SU-DHL-6 (cell line): Measurements from ENCODE around the gene ARMS2.

Experiments
- H2AFZ ChIP-seq: fragments of 200-600 bp; sonication (generic); 2 replicates; pipeline ENCODE4 v1.6.1; 2014; ENCODE audit warnings: low read depth, mild to moderate bottlenecking, moderate library complexity, mixed read lengths, antibody characterized with exemption, low read length; ENCODE audit not compliant: severe bottlenecking
- H3F3A ChIP-seq: fragments of 200-600 bp; shearing (Covaris generic); 2 replicates; pipeline ENCODE4 v1.6.0; 2016; ENCODE audit warnings: antibody characterized with exemption, mild to moderate bottlenecking; ENCODE audit not compliant: insufficient read depth
- H3K27ac ChIP-seq: fragments of 200-600 bp; sonication (generic); 2 replicates; pipeline ENCODE4 v1.5.1; 2016; ENCODE audit warnings: low read depth, mild to moderate bottlenecking, low read length, moderate library complexity, mixed read lengths
- H3K27me3 ChIP-seq: fragments of 200-600 bp; sonication (generic), shearing (Covaris generic); 2 replicates; pipeline ENCODE4 v1.6.0; 2014; ENCODE audit warnings: mild to moderate bottlenecking, low read length
- H3K36me3 ChIP-seq: fragments of 200-600 bp; sonication (generic); 2 replicates; pipeline ENCODE4 v1.6.1; 2014; ENCODE audit warnings: mild to moderate bottlenecking, low read length, mixed read lengths
- H3K4me2 ChIP-seq: fragments of 300-600, 200-600 bp; shearing (Covaris generic), sonication (generic); 2 replicates; pipeline ENCODE4 v1.6.0; 2014; ENCODE audit warnings: low read length, low read depth, mild to moderate bottlenecking; ENCODE audit not compliant: poor library complexity, severe bottlenecking
- H3K4me3 ChIP-seq: fragments of 200-600 bp; sonication (generic); 2 replicates; pipeline ENCODE4 v1.5.1; 2014; ENCODE audit warnings: antibody characterized with exemption, low read length, mild to moderate bottlenecking, mixed read lengths; ENCODE audit not compliant: insufficient read depth, poor library complexity, severe bottlenecking
- H3K79me2 ChIP-seq: fragments of 200-600 bp; sonication (generic); 2 replicates; pipeline ENCODE4 v1.6.1; 2014; ENCODE audit warnings: mild to moderate bottlenecking, low read length, moderate library complexity; ENCODE audit not compliant: insufficient read depth
- H3K9ac ChIP-seq: fragments of 200-600 bp; sonication (generic); 2 replicates; pipeline ENCODE4 v1.7.0; 2014; ENCODE audit warnings: mild to moderate bottlenecking, low read length
- H3K9me2 ChIP-seq: fragments of 200-600 bp; sonication (generic); replicated peaks from 2 replicates; pipeline ENCODE4 v1.6.1; 2014; ENCODE audit warnings: low read length; ENCODE audit not compliant: insufficient read depth
- H3K9me3 ChIP-seq: fragments of 200-600 bp; sonication (generic); 2 replicates; pipeline ENCODE4 v1.6.1; 2014; ENCODE audit warnings: low read length, mixed read lengths; ENCODE audit not compliant: insufficient read depth
- H4K20me1 ChIP-seq: fragments of 200-600 bp; sonication (generic); 2 replicates; pipeline ENCODE4 v1.6.1; 2014; ENCODE audit warnings: low read depth, mild to moderate bottlenecking, antibody characterized with exemption, low read length, moderate library complexity, mixed read lengths
- EZH2phosphoT487 ChIP-seq: fragments of 200-600 bp; sonication (generic), shearing (Covaris generic); conservative IDR thresholded peaks from 2 replicates; pipeline ENCODE4 v1.6.1; 2018; ENCODE audit warnings: mild to moderate bottlenecking, antibody characterized with exemption, low read length, moderate library complexity, mixed read lengths
- TF ChIP-seq, protein P1 (sequence below): fragments of 200-600 bp; sonication (generic); IDR thresholded peaks from one replicate; pipeline ENCODE4 v1.5.1; 2017; ENCODE audit warnings: antibody characterized with exemption, mild to moderate bottlenecking, low read length, moderate library complexity; ENCODE audit not compliant: insufficient read depth, poor library complexity, severe bottlenecking

Gene ARMS2

DNA sequence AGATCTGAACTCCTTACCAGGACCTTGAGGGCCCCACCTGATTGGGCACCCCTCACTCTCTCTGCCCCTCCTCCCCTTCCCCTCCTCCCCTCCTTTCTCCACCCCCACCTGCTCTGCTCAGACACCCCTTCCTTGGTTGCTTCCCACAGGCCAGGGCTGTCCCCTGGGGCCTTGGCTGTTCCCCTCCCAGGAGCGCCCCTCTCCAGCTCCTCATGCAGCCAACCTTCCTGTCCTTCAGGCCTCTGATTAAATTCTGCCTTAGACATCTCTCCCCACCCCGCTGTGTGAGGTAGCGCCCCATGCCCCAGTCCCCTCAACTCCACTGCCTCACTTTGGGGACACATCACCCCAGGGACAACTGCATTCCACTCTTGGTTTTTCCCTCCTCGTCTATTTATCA lies 39.3 kb downstream of the ARMS2 start:
- H3K9ac ChIP-seq = no peak overlapping the region
- no peaks in the 10 kb centered on the region for H3K9me2 ChIP-seq
- H2AFZ ChIP-seq = no peak overlapping the region
- H4K20me1 ChIP-seq = no peaks in the 10 kb centered on the region
- H3K79me2 ChIP-seq = no peaks in the 10 kb centered on the region
- no peaks in the 10 kb centered on the region for H3F3A ChIP-seq
- H3K27ac ChIP-seq = no peak overlapping the region
- H3K4me2 ChIP-seq = no peak overlapping the region
- no peaks in the 10 kb centered on the region for H3K36me3 ChIP-seq
- H3K9me3 ChIP-seq = no peaks in the 10 kb centered on the region
- TF ChIP-seq, protein P1, sequence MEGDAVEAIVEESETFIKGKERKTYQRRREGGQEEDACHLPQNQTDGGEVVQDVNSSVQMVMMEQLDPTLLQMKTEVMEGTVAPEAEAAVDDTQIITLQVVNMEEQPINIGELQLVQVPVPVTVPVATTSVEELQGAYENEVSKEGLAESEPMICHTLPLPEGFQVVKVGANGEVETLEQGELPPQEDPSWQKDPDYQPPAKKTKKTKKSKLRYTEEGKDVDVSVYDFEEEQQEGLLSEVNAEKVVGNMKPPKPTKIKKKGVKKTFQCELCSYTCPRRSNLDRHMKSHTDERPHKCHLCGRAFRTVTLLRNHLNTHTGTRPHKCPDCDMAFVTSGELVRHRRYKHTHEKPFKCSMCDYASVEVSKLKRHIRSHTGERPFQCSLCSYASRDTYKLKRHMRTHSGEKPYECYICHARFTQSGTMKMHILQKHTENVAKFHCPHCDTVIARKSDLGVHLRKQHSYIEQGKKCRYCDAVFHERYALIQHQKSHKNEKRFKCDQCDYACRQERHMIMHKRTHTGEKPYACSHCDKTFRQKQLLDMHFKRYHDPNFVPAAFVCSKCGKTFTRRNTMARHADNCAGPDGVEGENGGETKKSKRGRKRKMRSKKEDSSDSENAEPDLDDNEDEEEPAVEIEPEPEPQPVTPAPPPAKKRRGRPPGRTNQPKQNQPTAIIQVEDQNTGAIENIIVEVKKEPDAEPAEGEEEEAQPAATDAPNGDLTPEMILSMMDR = no peak
- no peak for TF ChIP-seq EZH2phosphoT487
- H3K4me3 ChIP-seq = no peak overlapping the region
- H3K27me3 ChIP-seq = no peaks in the 10 kb centered on the region

DNA sequence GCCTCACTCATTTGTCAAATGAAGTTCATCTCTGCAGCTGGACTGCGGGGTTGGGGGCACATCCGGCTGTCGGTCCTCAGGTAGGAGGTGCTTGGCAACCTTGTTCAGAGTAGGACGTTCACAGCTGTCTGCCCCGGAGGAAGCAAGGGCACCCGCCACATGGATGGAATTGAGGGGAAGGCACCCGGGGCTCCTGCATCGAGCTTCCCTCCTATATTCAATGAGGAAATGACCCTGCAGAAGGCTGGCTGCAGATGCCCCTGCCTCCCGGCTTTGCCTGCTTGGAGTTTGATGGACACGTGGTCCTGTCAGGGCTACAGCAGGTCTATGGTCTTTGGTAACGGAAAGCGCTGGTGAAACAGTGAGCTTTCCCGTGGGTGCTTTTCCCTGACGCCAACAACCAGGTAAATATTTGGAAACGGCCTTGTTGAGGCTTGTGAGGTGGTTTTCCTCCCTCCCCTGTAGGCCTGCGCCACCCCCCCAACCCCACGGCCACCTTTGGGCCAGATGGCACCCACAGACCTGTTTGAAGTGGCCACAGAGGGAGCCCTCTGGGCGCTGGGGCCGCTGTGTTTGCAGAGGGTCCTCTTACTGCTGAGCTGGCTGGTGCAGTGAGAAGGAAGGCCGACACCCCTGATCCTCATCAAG lies 39.8 kb downstream of the ARMS2 start:
- H3K4me2 ChIP-seq = no peak overlapping the region
- no peaks in the 10 kb centered on the region for H3K9me3 ChIP-seq
- H2AFZ ChIP-seq = no peak overlapping the region
- no peaks in the 10 kb centered on the region for H3F3A ChIP-seq
- H3K9ac ChIP-seq = no peak overlapping the region
- H3K36me3 ChIP-seq = no peaks in the 10 kb centered on the region
- no peaks in the 10 kb centered on the region for H3K27me3 ChIP-seq
- no peak overlapping the region for H3K4me3 ChIP-seq
- no peaks in the 10 kb centered on the region for H3K9me2 ChIP-seq
- no peak overlapping the region for H3K27ac ChIP-seq
- no peaks in the 10 kb centered on the region for H3K79me2 ChIP-seq
- H4K20me1 ChIP-seq = no peaks in the 10 kb centered on the region
- TF ChIP-seq, protein P1 = no peak

DNA sequence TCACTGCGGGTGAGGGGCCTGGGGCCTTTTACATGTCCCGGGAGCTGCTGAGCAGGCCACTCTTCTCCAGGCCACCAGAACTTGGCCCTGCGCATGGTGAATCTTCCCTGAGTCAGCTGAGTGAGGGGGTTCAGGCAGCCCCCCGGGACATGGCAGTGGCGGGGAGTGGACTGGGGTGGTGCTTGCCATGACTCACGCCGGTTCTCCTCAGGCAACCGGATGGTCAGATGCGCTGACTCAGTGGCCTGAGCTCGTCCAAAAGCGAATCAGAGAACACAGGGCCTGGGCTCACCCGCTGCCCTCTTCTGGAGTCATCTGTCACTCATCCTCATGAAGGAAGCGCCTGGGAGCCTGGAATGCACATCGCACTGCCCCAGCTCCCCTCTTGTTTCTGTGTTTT lies 40.4 kb downstream of the ARMS2 start:
- Histone ChIP-seq H4K20me1 (no peaks in the 10 kb centered on the region), H3K9me3 (no peaks in the 10 kb centered on the region), H3K4me3 (no peak overlapping the region), H3F3A (no peaks in the 10 kb centered on the region), H3K36me3 (no peaks in the 10 kb centered on the region), H3K9me2 (no peaks in the 10 kb centered on the region), H3K27ac (no peak overlapping the region), H2AFZ (no peak overlapping the region), H3K9ac (no peak overlapping the region), H3K27me3 (no peaks in the 10 kb centered on the region), H3K79me2 (no peaks in the 10 kb centered on the region), H3K4me2 (no peak overlapping the region)
- TF ChIP-seq, protein P1 = no peak
- no peak for TF ChIP-seq EZH2phosphoT487
